T-cell (primary cell): ENCODE results near the gene C6orf47. TPM values are rescaled to one million over a fixed set of nuclear protein-coding genes. Genes with fewer than 3 reads are reported as not detected.

Source experiments
- total RNA-seq, 35 experiments: library from RNA in 6 of 35; stranded (reverse) in 6 of 35; fragments of 120-200 nt in 1 of 35; gene quantifications; one replicate each; pipeline versions ENCODE4 v1.2.1 to v1.2.4 and lab custom pipeline; 2013 to 2026

The C6orf47 gene
- total RNA-seq, 5 donors from 2014 or later (not counting 1 experiment from before 2014, with no cell fraction given): 16.3 to 36.2 (median 33.4) TPM

Other genes with a start within 250 kb of the C6orf47 start
- 10 to 100 TPM; 15.7 to 21.7 (median 16.1) TPM for gene MICB, start 162.6 kb downstream of the C6orf47 start, total RNA-seq
- gene MCCD1, start 131.8 kb downstream of the C6orf47 start, total RNA-seq: not detected
- gene DDX39B, start 118.8 kb downstream of the C6orf47 start, total RNA-seq: 100 to 1,000 TPM; 507 to 669 (median 631) TPM
- 1 to 10 TPM; 3.1 to 5.7 (median 4.1) TPM for gene ATP6V1G2, start 114.2 kb downstream of the C6orf47 start, total RNA-seq
- gene NFKBIL1, start 113.2 kb downstream of the C6orf47 start, total RNA-seq: 10 to 100 TPM in 3 of 5 donors, 1 to 10 TPM in 2; 6.9 to 17.1 (median 11.6) TPM
- 10 to 100 TPM; 12.5 to 23.9 (median 17.9) TPM for gene LTA, start 88.5 kb downstream of the C6orf47 start, total RNA-seq
- gene TNF, start 85.2 kb downstream of the C6orf47 start, total RNA-seq: 10 to 100 TPM; 13.8 to 28.0 (median 25.0) TPM
- 100 to 1,000 TPM; 398 to 926 (median 813) TPM for gene LTB, start 78.4 kb downstream of the C6orf47 start, total RNA-seq
- 10 to 100 TPM; 13.4 to 28.0 (median 20.4) TPM for gene LST1, start 74.5 kb downstream of the C6orf47 start, total RNA-seq
- 10 to 100 TPM; 13.6 to 38.0 (median 16.0) TPM for gene NCR3, start 67.8 kb downstream of the C6orf47 start, total RNA-seq
- 10 to 100 TPM in 4 of 5 donors, 1 to 10 TPM in 1; 7.6 to 54.3 (median 18.1) TPM for gene AIF1, start 45.5 kb downstream of the C6orf47 start, total RNA-seq
- 100 to 1,000 TPM; 222 to 246 (median 230) TPM for gene PRRC2A, start 40.1 kb downstream of the C6orf47 start, total RNA-seq
- 100 to 1,000 TPM; 257 to 317 (median 301) TPM for gene BAG6, start 8.1 kb downstream of the C6orf47 start, total RNA-seq
- gene APOM, start 4.9 kb downstream of the C6orf47 start, total RNA-seq: 1 to 10 TPM; 1.4 to 3.6 (median 3.2) TPM
- 10 to 100 TPM; 13.0 to 27.6 (median 23.3) TPM for gene GPANK1, start 4.2 kb upstream of the C6orf47 start, total RNA-seq
- gene CSNK2B, start 5.3 kb upstream of the C6orf47 start, total RNA-seq: 100 to 1,000 TPM in 4 of 5 donors, 10 to 100 TPM in 1; 98.4 to 129 (median 126) TPM
- gene LY6G5B, start 9.2 kb upstream of the C6orf47 start, total RNA-seq: 10 to 100 TPM; 29.7 to 50.5 (median 40.9) TPM
- gene LY6G5C, start 20.3 kb upstream of the C6orf47 start, total RNA-seq: 1 to 10 TPM in 4 of 5 donors, under 1 TPM in 1; 0.75 to 8.8 (median 5.8) TPM
- 10 to 100 TPM; 58.2 to 74.4 (median 61.2) TPM for gene ABHD16A, start 42.5 kb upstream of the C6orf47 start, total RNA-seq
- not detected for gene LY6G6F, start 46.1 kb upstream of the C6orf47 start, total RNA-seq
- gene LY6G6D, start 54.6 kb upstream of the C6orf47 start, total RNA-seq: not detected
- gene LY6G6C, start 61.0 kb upstream of the C6orf47 start, total RNA-seq: not detected
- 1 to 10 TPM in 1 of 5 donors, under 1 TPM in 4; 0.26 to 2.6 (median 0.30) TPM for gene MPIG6B, start 62.6 kb upstream of the C6orf47 start, total RNA-seq
- gene DDAH2, start 68.5 kb upstream of the C6orf47 start, total RNA-seq: 10 to 100 TPM in 4 of 5 donors, 1 to 10 TPM in 1; 9.0 to 13.2 (median 11.5) TPM
- 100 to 1,000 TPM in 4 of 5 donors, 10 to 100 TPM in 1; 89.5 to 146 (median 112) TPM for gene CLIC1, start 75.8 kb upstream of the C6orf47 start, total RNA-seq
- 10 to 100 TPM; 13.7 to 22.4 (median 14.4) TPM for gene MSH5, start 79.2 kb upstream of the C6orf47 start, total RNA-seq
- 10 to 100 TPM in 1 of 5 donors, 1 to 10 TPM in 4; 3.1 to 10.7 (median 4.1) TPM for gene SAPCD1, start 101.9 kb upstream of the C6orf47 start, total RNA-seq
- gene VWA7, start 116.5 kb upstream of the C6orf47 start, total RNA-seq: 1 to 10 TPM; 1.4 to 8.0 (median 2.1) TPM
- 10 to 100 TPM; 44.4 to 71.0 (median 62.5) TPM for gene VARS1, start 135.0 kb upstream of the C6orf47 start, total RNA-seq
- gene LSM2, start 146.2 kb upstream of the C6orf47 start, total RNA-seq: 10 to 100 TPM; 24.2 to 36.4 (median 30.6) TPM
- 1 to 10 TPM; 2.8 to 8.5 (median 8.1) TPM for gene HSPA1L, start 154.5 kb upstream of the C6orf47 start, total RNA-seq
- 100 to 1,000 TPM in 1 of 5 donors, 10 to 100 TPM in 2, 1 to 10 TPM in 2; 8.8 to 117 (median 77.9) TPM for gene HSPA1A, start 154.8 kb upstream of the C6orf47 start, total RNA-seq
- 100 to 1,000 TPM in 1 of 5 donors, 10 to 100 TPM in 2, 1 to 10 TPM in 2; 6.3 to 105 (median 67.9) TPM for gene HSPA1B, start 167.0 kb upstream of the C6orf47 start, total RNA-seq
- gene NEU1, start 202.0 kb upstream of the C6orf47 start, total RNA-seq: 10 to 100 TPM; 15.9 to 29.2 (median 19.9) TPM
- under 1 TPM in 3 of 5 donors, not detected in 2; 0.13 to 0.96 (median 0.57) TPM for gene SLC44A4, start 218.2 kb upstream of the C6orf47 start, total RNA-seq
- 10 to 100 TPM; 49.1 to 83.8 (median 78.9) TPM for gene EHMT2, start 236.9 kb upstream of the C6orf47 start, total RNA-seq
- 1 to 10 TPM; 1.0 to 3.5 (median 3.1) TPM for gene ZBTB12, start 241.3 kb upstream of the C6orf47 start, total RNA-seq